22Rv1 (cell line): ENCODE data around the gene THAP3.
A peak's percentile ranks its signal among the peaks of the same experiment; 100 is the strongest.

ENCODE experiments used
- H3K27ac ChIP-seq: fragments of 450-650 bp; 2 replicates; pipeline ENCODE4 v1.5.1; 2017
- ZFX ChIP-seq: fragments of 450-650 bp; IDR thresholded peaks from 2 replicates; pipeline ENCODE4 v1.6.1; 2017; ENCODE audit warnings: antibody characterized with exemption, borderline replicate concordance
- TF ChIP-seq, protein P1 (sequence below): fragments of 450-650 bp; IDR thresholded peaks from 2 replicates; pipeline ENCODE4 v1.5.1; 2017; ENCODE audit warnings: mild to moderate bottlenecking

The THAP3 gene

GRCh38 chr1:6580593-6581409 is 43.9 kb upstream of the THAP3 start:
- peak overlapping the region; percentile 79 for H3K27ac ChIP-seq
- TF ChIP-seq, protein P1, sequence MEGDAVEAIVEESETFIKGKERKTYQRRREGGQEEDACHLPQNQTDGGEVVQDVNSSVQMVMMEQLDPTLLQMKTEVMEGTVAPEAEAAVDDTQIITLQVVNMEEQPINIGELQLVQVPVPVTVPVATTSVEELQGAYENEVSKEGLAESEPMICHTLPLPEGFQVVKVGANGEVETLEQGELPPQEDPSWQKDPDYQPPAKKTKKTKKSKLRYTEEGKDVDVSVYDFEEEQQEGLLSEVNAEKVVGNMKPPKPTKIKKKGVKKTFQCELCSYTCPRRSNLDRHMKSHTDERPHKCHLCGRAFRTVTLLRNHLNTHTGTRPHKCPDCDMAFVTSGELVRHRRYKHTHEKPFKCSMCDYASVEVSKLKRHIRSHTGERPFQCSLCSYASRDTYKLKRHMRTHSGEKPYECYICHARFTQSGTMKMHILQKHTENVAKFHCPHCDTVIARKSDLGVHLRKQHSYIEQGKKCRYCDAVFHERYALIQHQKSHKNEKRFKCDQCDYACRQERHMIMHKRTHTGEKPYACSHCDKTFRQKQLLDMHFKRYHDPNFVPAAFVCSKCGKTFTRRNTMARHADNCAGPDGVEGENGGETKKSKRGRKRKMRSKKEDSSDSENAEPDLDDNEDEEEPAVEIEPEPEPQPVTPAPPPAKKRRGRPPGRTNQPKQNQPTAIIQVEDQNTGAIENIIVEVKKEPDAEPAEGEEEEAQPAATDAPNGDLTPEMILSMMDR: no peak
- no peak for TF ChIP-seq ZFX

DNA sequence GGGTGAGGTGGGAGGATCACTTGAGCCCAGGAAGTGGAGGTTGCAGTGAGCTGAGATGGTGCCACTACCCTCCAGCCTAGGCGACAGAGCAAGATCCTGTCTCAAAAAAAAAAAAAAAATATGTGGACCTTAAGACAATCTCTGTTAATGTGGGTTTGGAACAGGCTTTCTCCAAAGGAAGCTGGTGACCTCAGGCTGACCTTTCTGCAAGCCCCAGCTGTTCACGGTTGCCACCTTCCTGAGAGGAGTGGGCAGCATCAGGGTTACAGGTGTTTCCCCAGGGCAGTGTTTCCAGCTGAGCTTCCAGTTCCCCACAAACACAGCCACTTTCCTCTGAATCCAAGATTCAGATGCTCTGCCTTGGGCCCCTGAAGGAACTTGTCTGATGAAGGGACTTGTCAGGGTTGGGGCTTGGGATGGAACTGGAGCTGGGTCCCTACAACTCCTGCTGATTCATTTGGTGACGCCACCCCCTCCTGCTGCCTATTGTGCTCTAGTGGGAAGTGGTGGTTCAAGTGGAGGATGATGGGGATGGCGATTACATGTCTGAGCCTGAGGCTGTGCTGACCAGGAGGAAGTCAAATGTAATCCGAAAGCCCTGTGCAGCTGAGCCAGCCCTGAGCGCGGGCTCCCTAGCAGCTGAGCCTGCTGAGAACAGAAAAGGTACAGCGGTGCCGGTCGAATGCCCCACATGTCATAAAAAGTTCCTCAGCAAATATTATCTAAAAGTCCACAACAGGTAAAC is 42.9 kb upstream of the THAP3 start:
- peak overlapping the region; percentile 79 for H3K27ac ChIP-seq
- TF ChIP-seq, protein P1: no peak
- TF ChIP-seq ZFX: no peak

- TF ChIP-seq, protein P1: no peak
- no peak for TF ChIP-seq ZFX
- H3K27ac ChIP-seq: peak overlapping the region; percentile 79
Observed at GRCh38 chr1:6582370-6582769, 42.3 kb upstream of the THAP3 start.

- H3K27ac ChIP-seq: no peak overlapping the region
- no peak for TF ChIP-seq ZFX
- TF ChIP-seq, protein P1: no peak
Observed at GRCh38 chr1:6584126-6585080, 40.3 kb upstream of the THAP3 start.

GRCh38 chr1:6585081-6585722 is 39.5 kb upstream of the THAP3 start:
- no peak overlapping the region for H3K27ac ChIP-seq
- TF ChIP-seq, protein P1: no peak

GRCh38 chr1:6585841-6586240 is 38.8 kb upstream of the THAP3 start:
- H3K27ac ChIP-seq: no peak overlapping the region
- TF ChIP-seq, protein P1: no peak
- no peak for TF ChIP-seq ZFX
